K562 (cell line): ENCODE results near the gene C22orf39. TPM values are rescaled to one million over a fixed set of nuclear protein-coding genes. Genes with fewer than 3 reads are reported as not detected.

Experiments
- BACH1 ChIP-seq: fragments of 200-800 bp; sonication (Bioruptor generic); IDR thresholded peaks from 2 replicates; pipeline ENCODE4 v1.6.1; 2016; ENCODE audit warnings: missing genetic modification characterization, missing compliant biosample characterization
- CREB3L1 ChIP-seq: fragments of 450-650 bp; IDR thresholded peaks from 2 replicates; pipeline ENCODE4 v1.6.1; 2014; ENCODE audit warnings: low read depth, mild to moderate bottlenecking, moderate library complexity, borderline replicate concordance
- FUS ChIP-seq: fragments of 200-400 bp; formaldehyde crosslinking; optimal IDR thresholded peaks from 2 replicates; pipeline ENCODE3; 2017; ENCODE audit warnings: low read depth, low read length
- HNRNPK ChIP-seq: fragments of 200-400 bp; formaldehyde crosslinking; IDR thresholded peaks from one replicate; pipeline ENCODE4 v1.6.1; 2018; ENCODE audit warnings: mild to moderate bottlenecking, low read depth, low read length; ENCODE audit not compliant: poor library complexity, severe bottlenecking
- MAFF ChIP-seq: IDR thresholded peaks from 2 replicates; pipeline ENCODE4 v1.6.1; 2012; ENCODE audit warnings: low read length, improper control_type of control experiment
- MECOM ChIP-seq: fragments of 250-450 bp; sonication (Bioruptor Pico); IDR thresholded peaks from 2 replicates; pipeline ENCODE4 v1.8.0; 2022; ENCODE audit warnings: inconsistent platforms
- MTA3 ChIP-seq: fragments of 450-650 bp; formaldehyde crosslinking; IDR thresholded peaks from 2 replicates; pipeline ENCODE4 v1.6.1; 2017; ENCODE audit warnings: mild to moderate bottlenecking, borderline replicate concordance
- NBN ChIP-seq: fragments of 450-650 bp; IDR thresholded peaks from 2 replicates; pipeline ENCODE4 v1.6.1; 2016; ENCODE audit warnings: low read depth, mild to moderate bottlenecking
- NR2C1 ChIP-seq, 2 experiments: fragments of 450-650 bp; IDR thresholded peaks; 2 replicates each; pipeline ENCODE4 v1.6.1; 2017; ENCODE audit warnings: mild to moderate bottlenecking in 2 of 2, antibody characterized with exemption in 1 of 2, inconsistent platforms in 1 of 2, missing compliant biosample characterization in 1 of 2, missing genetic modification characterization in 1 of 2
- RBBP5 ChIP-seq: fragments of 200-600 bp; sonication (generic); IDR thresholded peaks from 2 replicates; pipeline ENCODE4 v1.6.1; 2012; ENCODE audit warnings: borderline replicate concordance, mild to moderate bottlenecking, low read length, control low read depth, inconsistent platforms; ENCODE audit not compliant: insufficient read depth, poor library complexity, severe bottlenecking
- RBFOX2 ChIP-seq: fragments of 200-400 bp; formaldehyde crosslinking; IDR thresholded peaks from 2 replicates; pipeline ENCODE4 v1.6.1; 2017; ENCODE audit warnings: low read depth, mild to moderate bottlenecking, low read length, moderate library complexity
- RNF2 ChIP-seq: sonication (generic); IDR thresholded peaks from 2 replicates; pipeline ENCODE4 v1.6.1; 2016
- SLC30A9 ChIP-seq: fragments of 250-450 bp; sonication (Bioruptor Pico); IDR thresholded peaks from 2 replicates; pipeline ENCODE4 v1.8.0; 2022; ENCODE audit warnings: mild to moderate bottlenecking, moderate library complexity
- ZBTB5 ChIP-seq: fragments of 450-650 bp; IDR thresholded peaks from 2 replicates; pipeline ENCODE4 v1.6.1; 2017; ENCODE audit warnings: antibody characterized with exemption
- ZBTB9 ChIP-seq: fragments of 450-650 bp; formaldehyde crosslinking; IDR thresholded peaks from 2 replicates; pipeline ENCODE4 v1.4.0; 2020; ENCODE audit warnings: mild to moderate bottlenecking, moderate library complexity
- ZNF324 ChIP-seq: fragments of 250-450 bp; sonication (Bioruptor Pico); IDR thresholded peaks from 2 replicates; pipeline ENCODE4 v1.4.0; 2020; ENCODE audit warnings: mild to moderate bottlenecking
- ZNF398 ChIP-seq: fragments of 250-450 bp; sonication (Bioruptor Pico); IDR thresholded peaks from 2 replicates; pipeline ENCODE4 v1.8.0; 2021; ENCODE audit warnings: moderate library complexity, mild to moderate bottlenecking, inconsistent platforms
- ZNF780A ChIP-seq: fragments of 250-450 bp; sonication (Bioruptor Pico); IDR thresholded peaks from 2 replicates; pipeline ENCODE4 v1.5.0; 2021; ENCODE audit warnings: mild to moderate bottlenecking
- polyA plus RNA-seq, 8 experiments: library from polyadenylated mRNA; depleted of rRNA in 4 of 8; stranded (reverse) in 5 of 8; unstranded in 3 of 8; fragments of >200 nt; fragmentation: Nextera tagmentation in 2 of 8; fragmentation: Illumina TruSeq in 1 of 8; extraction: Ambion mirVana in 2 of 8; extraction: Trizol in 1 of 8; gene quantifications; 2 replicates each; pipeline versions ENCODE4 v1.2.1 to v1.2.3, GENCODE V29; 2011 to 2014; ENCODE audit warnings: inconsistent platforms in 1 of 8, missing spikeins in 1 of 8
- total RNA-seq, 7 experiments: library from RNA; depleted of rRNA in 6 of 7; stranded (reverse); fragments of >200 nt in 6 of 7; fragmentation: Illumina TruSeq in 2 of 7; extraction: Trizol in 2 of 7; gene quantifications; 2 replicates each; pipeline versions ENCODE4 v1.2.1 to v1.2.3, GENCODE V29; 2011 to 2021; ENCODE audit warnings: low replicate concordance in 1 of 7

C22orf39 gene
- total and polyA plus RNA-seq, 9 of the 15 experiments (the other 6 are each of a cell fraction or from before 2014, with no cell fraction given), result 20.4 to 139 (median 66.8) TPM

- peak; percentile 33; the same call in 1 of the 2 replicates for TF ChIP-seq ZNF398 (CRISPR knock-in tag)
- peak; percentile 96 for TF ChIP-seq MECOM (CRISPR knock-in tag)
- peak; percentile 69 for TF ChIP-seq CREB3L1
- TF ChIP-seq SLC30A9 (CRISPR knock-in tag), result no peak
- no peak for TF ChIP-seq ZNF780A (CRISPR knock-in tag)
- TF ChIP-seq FUS, result no peak
- TF ChIP-seq ZNF324, result 0 out of 2 replicates have a peak, but pooled peaks have one; percentile 43
- TF ChIP-seq HNRNPK, result no peak
- no peak for TF ChIP-seq RBFOX2
- TF ChIP-seq NR2C1 (IDR thresholded peaks at IDR 0.05), result no peak
- TF ChIP-seq NR2C1 (tag; IDR thresholded peaks at IDR 0.05), result peak; percentile 70
- peak; percentile 66; the same call in 1 of the 2 replicates for TF ChIP-seq MTA3
- peak; percentile 22 for TF ChIP-seq MAFF
- no peak for TF ChIP-seq ZBTB5
- peak; percentile 14; the same call in 1 of the 2 replicates for TF ChIP-seq NBN
- TF ChIP-seq RNF2, result peak; percentile 95
- peak; percentile 78 for TF ChIP-seq RBBP5
- no peak for TF ChIP-seq ZBTB9
- peak; percentile 65; the same call in 1 of the 2 replicates for TF ChIP-seq BACH1 (tag)
Measured at GRCh38 chr22:19419464-19420178, 27.9 kb downstream of the C22orf39 start (continued).
